Central memory CD8-positive, alpha-beta T cell (primary cell): Measurements from ENCODE around the gene SEC16B.

Experiments used
- ATAC-seq: fragments of 150-1000 bp; cut with Tn5 transposase; replicated peaks from 2 replicates; pipeline ENCODE4 v1.10.0; 2022; ENCODE audit warnings: mild to moderate bottlenecking, moderate FRiP score, moderate number of reproducible peaks; ENCODE audit not compliant: poor library complexity, severe bottlenecking; ENCODE audit errors: extremely low read depth
- DNase-seq, 2 donors: peaks; one replicate each; pipeline ENCODE4 v3.0.0; 2021; ENCODE audit warnings: low spot score in 2 of 2
- H3K27ac Mint-ChIP-seq: one replicate; pipeline ENCODE4 v1.8.0; 2022; ENCODE audit warnings: low read depth, mild to moderate bottlenecking, moderate library complexity, mixed read lengths
- H3K27me3 Mint-ChIP-seq: one replicate; pipeline ENCODE4 v1.8.0; 2022; ENCODE audit warnings: mixed read lengths
- H3K36me3 Mint-ChIP-seq: one replicate; pipeline ENCODE4 v1.8.0; 2022; ENCODE audit warnings: mild to moderate bottlenecking, moderate library complexity, mixed read lengths; ENCODE audit not compliant: insufficient read depth
- H3K4me1 Mint-ChIP-seq: one replicate; pipeline ENCODE4 v1.8.0; 2022; ENCODE audit warnings: mixed read lengths
- H3K4me3 Mint-ChIP-seq: one replicate; pipeline ENCODE4 v1.8.0; 2022; ENCODE audit warnings: mild to moderate bottlenecking, moderate library complexity, mixed read lengths
- H3K9me3 Mint-ChIP-seq: one replicate; pipeline ENCODE4 v1.8.0; 2022; ENCODE audit warnings: mixed read lengths

The SEC16B gene, protein sequence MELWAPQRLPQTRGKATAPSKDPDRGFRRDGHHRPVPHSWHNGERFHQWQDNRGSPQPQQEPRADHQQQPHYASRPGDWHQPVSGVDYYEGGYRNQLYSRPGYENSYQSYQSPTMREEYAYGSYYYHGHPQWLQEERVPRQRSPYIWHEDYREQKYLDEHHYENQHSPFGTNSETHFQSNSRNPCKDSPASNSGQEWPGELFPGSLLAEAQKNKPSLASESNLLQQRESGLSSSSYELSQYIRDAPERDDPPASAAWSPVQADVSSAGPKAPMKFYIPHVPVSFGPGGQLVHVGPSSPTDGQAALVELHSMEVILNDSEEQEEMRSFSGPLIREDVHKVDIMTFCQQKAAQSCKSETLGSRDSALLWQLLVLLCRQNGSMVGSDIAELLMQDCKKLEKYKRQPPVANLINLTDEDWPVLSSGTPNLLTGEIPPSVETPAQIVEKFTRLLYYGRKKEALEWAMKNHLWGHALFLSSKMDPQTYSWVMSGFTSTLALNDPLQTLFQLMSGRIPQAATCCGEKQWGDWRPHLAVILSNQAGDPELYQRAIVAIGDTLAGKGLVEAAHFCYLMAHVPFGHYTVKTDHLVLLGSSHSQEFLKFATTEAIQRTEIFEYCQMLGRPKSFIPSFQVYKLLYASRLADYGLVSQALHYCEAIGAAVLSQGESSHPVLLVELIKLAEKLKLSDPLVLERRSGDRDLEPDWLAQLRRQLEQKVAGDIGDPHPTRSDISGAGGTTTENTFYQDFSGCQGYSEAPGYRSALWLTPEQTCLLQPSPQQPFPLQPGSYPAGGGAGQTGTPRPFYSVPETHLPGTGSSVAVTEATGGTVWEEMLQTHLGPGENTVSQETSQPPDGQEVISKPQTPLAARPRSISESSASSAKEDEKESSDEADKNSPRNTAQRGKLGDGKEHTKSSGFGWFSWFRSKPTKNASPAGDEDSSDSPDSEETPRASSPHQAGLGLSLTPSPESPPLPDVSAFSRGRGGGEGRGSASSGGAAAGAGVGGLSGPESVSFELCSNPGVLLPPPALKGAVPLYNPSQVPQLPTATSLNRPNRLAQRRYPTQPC

DNA sequence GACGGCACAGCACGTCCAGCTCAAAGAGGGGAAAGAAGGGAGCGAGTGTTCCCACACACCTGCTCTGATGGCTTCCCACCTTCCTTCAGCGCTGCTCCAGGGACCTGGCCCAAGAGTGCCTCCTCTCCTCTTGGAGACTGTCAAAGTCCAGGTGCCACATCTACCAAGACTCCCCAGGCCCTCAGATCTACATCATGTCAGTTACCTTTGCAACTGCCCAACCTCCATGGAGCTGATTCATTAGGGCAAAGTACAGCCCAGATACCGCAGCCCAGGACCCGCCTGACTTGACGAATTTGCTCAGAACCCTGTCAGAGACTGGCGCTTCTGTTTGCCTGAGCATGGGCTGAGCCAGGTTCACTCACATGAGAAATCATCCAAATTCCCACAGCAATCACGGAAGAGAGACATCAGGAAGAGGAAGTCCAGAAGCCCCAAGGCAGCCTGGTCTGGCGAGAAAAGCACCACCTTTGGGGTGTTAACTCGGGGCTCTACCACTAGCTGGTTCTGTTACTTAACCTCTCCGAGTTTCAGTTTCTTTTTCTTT lies at the start of gene SEC16B:
SEC16B (minus strand) TSS at position 234 of the 547 bp plus-strand sequence. CDS start 2,077 bp downstream, outside the sequence.
- Mint-ChIP-seq H3K27ac (no peak within 1 kb of the TSS), H3K4me3 (no peak within 1 kb of the TSS), H3K36me3 (peaks cover 2% of the 10 kb centered on the region), H3K4me1 (no peaks in the 10 kb centered on the region), H3K9me3 (peaks cover 14% of the 10 kb centered on the region), H3K27me3 (no peaks in the 10 kb centered on the region)
- ATAC-seq (no peak), DNase-seq (no peak)

DNA sequence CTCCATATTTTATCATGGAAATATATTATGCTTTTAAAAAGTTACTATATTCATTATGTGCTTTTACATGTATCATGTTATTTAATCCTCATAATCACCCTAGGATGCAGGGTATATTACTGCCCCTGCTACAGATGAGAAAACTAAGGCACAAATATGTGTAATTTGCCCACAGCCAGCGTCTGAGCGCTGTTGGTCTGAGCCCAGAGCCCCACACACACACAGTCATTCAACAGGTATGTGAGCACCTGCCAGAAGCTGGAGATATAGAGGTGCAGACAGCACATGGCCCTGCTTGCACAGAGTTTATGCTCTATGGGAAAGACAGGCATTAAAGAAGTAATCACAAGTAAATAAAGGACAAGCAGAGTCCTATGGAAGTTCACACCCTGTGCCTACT lies 49.8 kb upstream of the SEC16B start:
- H3K4me3 Mint-ChIP-seq: no peak overlapping the region
- peaks cover 24% of the 10 kb centered on the region for H3K9me3 Mint-ChIP-seq
- peaks cover 2% of the 10 kb centered on the region for H3K36me3 Mint-ChIP-seq
- no peak for DNase-seq
- no peaks in the 10 kb centered on the region for H3K4me1 Mint-ChIP-seq
- no peaks in the 10 kb centered on the region for H3K27me3 Mint-ChIP-seq
- ATAC-seq: no peak
- H3K27ac Mint-ChIP-seq: no peak overlapping the region

DNA sequence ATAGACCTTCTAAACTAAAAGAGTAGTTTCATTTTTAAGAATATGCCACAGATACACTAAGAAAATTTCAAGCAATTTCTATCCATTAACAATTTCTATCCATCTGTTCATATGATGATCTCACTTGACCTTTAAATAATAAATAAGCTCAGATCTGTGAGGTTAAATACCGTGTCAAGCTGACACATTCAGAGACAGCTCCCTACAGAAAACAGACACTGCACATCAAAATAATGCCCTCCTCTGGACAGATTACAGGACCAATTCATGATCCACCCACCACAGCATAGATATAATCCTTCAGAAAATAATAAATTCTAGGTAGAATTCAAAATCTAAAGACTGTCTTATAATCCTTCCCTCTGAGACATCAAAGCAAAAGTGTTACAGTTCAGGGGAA lies 49.4 kb upstream of the SEC16B start:
- H3K36me3 Mint-ChIP-seq: peaks cover under 1% of the 10 kb centered on the region
- no peak for DNase-seq
- H3K9me3 Mint-ChIP-seq: peaks cover 24% of the 10 kb centered on the region
- H3K27ac Mint-ChIP-seq: no peak overlapping the region
- H3K4me3 Mint-ChIP-seq: no peak overlapping the region
- no peaks in the 10 kb centered on the region for H3K4me1 Mint-ChIP-seq
- ATAC-seq: no peak
- no peaks in the 10 kb centered on the region for H3K27me3 Mint-ChIP-seq

DNA sequence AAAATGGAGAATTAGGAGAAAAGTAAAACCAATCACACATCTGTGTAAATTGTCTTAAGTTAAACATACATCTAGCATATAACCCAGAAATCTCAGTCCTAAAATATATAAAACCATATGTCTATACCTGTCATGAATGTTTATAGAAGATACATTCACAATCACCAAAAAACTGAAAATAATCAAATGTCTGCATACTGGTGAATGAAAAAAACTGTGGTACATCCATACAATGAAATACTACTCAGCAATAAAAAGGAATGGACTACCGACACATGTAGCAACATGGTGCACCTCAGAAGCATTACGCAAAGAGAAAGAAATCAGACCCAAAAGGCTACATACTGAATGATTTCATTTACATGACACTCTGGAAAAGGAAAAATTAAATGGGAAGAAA lies 47.7 kb upstream of the SEC16B start:
- Mint-ChIP-seq H3K4me1 (no peaks in the 10 kb centered on the region), H3K27ac (no peak overlapping the region), H3K27me3 (no peaks in the 10 kb centered on the region), H3K36me3 (no peaks in the 10 kb centered on the region), H3K9me3 (peaks cover 19% of the 10 kb centered on the region), H3K4me3 (no peak overlapping the region)
- ATAC-seq: no peak
- DNase-seq: no peak

DNA sequence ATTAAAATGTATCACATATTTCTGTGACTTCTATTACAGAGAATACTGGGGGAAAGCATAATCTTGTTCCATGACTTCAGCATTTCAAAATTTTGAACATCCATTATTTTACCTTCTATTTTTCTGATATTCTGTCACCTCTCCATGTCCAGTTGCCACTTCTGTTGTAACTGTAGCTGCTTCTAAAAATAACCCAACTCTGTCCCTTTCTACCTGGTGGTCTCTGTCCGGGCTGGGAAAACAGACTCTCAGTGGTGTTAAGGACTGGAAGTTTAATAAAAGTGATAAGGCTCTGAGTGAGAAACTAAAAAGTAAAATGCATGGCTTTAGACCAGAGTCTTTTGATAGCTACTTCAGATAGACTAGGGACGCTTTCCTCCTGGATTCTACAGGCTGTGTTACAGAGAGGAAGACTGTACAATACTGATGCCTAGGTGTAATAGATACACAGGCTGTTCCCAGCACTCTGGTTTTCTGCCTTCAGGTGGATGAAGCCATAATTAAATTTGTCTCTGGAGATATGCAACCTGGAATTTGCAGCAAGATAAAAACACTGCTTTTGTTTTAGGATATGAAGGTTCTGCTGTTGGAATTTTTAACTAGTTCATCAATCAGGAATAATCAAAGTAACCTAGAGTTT lies 42.1 kb upstream of the SEC16B start:
- no peak for ATAC-seq
- no peaks in the 10 kb centered on the region for H3K4me1 Mint-ChIP-seq
- H3K27ac Mint-ChIP-seq: no peak overlapping the region
- no peaks in the 10 kb centered on the region for H3K36me3 Mint-ChIP-seq
- DNase-seq: no peak
- no peaks in the 10 kb centered on the region for H3K27me3 Mint-ChIP-seq
- H3K9me3 Mint-ChIP-seq: peaks cover 21% of the 10 kb centered on the region
- no peak overlapping the region for H3K4me3 Mint-ChIP-seq

DNA sequence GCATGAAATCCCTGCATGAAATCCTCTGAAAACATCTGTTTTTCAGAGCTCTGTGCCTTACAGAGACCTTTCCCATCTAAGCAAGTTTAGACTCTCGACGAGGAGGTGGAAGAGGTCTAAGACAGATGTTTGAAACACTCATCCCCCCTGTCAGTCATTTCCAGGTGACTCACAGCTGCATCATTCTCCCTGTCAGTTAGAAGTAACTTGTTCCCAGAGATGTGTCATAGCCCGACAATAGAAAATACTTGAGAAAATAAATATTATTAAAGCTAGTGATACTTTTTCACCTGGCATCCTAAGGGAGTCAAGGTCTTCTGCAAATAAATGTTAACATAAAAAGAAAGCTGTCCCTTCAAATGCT lies 41.6 kb upstream of the SEC16B start:
- no peak for DNase-seq
- ATAC-seq: no peak
- Mint-ChIP-seq H3K27ac (no peak overlapping the region), H3K4me3 (no peak overlapping the region), H3K36me3 (no peaks in the 10 kb centered on the region), H3K9me3 (peaks cover 23% of the 10 kb centered on the region), H3K4me1 (no peaks in the 10 kb centered on the region), H3K27me3 (no peaks in the 10 kb centered on the region)

DNA sequence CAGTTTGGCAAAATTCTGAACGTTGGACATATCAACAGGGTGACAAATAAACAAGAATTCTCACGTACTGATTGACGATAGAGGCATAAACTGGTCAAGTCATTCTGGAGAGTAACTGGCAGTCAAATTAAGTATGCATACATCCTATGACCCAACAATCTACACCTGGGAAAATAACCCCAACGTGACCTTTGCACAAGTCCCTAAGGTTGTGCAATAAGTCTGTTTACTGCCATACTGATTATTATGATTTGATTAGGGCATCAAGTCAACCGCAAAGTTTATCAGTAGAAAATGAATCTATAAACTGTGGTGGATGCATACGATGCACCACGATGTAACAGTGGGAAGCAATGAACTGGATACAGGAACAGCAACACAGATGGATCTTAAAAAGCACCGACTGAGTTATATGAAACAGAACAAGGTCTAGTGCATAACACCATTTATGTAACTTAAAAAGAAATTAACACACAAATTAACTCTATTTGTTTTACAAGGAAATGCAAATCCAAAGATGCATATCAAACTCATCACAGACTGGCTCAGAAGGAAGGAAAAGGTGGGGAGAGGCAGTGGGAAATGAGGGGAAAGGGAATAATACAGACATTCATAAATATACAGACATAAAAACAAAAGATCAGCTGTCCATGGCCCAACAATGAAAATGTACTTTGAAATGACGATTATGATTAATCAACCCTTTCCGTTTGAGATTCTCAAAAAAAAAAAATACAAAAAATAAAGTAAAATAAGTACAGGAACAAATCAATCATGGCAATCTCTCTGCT lies 41.0 kb upstream of the SEC16B start:
- DNase-seq (no peak), ATAC-seq (no peak)
- no peaks in the 10 kb centered on the region for H3K36me3 Mint-ChIP-seq
- no peak overlapping the region for H3K27ac Mint-ChIP-seq
- no peaks in the 10 kb centered on the region for H3K4me1 Mint-ChIP-seq
- H3K27me3 Mint-ChIP-seq: no peaks in the 10 kb centered on the region
- H3K4me3 Mint-ChIP-seq: no peak overlapping the region
- peaks cover 28% of the 10 kb centered on the region for H3K9me3 Mint-ChIP-seq

DNA sequence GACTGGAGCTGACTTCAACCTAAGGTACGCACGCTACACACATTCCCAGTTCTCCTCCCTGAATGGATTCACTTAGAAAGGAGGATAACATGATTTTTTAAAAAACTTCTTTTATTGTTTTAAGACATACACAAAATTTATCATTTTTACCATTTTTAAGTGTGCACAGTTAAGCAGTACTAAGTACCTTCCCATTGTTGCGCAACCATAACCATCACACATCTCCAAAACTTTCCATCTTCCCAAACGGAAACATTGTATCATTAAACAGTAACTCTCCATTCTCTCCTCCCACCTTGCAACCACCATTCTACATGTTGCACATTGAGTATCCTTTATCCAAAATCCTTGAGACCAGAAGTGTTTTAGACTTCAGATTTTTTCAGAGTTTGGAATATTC lies 36.2 kb upstream of the SEC16B start:
- DNase-seq (no peak), ATAC-seq (no peak)
- peaks cover 28% of the 10 kb centered on the region for H3K9me3 Mint-ChIP-seq
- H3K4me3 Mint-ChIP-seq: no peak overlapping the region
- no peaks in the 10 kb centered on the region for H3K4me1 Mint-ChIP-seq
- H3K27me3 Mint-ChIP-seq: no peaks in the 10 kb centered on the region
- H3K36me3 Mint-ChIP-seq: no peaks in the 10 kb centered on the region
- no peak overlapping the region for H3K27ac Mint-ChIP-seq

DNA sequence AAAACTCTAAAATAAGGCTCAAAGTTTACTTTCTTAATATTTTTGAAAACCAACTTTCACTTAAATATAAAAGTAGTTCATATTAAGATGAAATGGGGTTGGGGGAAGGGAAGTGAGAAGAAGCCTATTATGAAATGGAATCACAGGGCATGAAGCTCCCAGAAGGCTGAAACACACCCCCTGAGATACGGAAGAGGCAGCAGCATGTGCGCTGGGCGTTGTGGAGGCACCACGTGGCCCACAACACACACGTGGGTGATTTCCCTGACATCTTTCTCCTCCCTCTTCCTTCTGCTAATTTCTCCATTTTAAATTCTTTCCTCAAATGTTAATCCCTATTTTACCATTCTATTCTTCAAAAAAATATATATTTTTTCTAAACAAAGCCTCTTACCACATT lies 35.6 kb upstream of the SEC16B start:
- no peak overlapping the region for H3K4me3 Mint-ChIP-seq
- H3K9me3 Mint-ChIP-seq: peaks cover 28% of the 10 kb centered on the region
- H3K4me1 Mint-ChIP-seq: no peaks in the 10 kb centered on the region
- no peaks in the 10 kb centered on the region for H3K36me3 Mint-ChIP-seq
- DNase-seq: no peak
- no peaks in the 10 kb centered on the region for H3K27me3 Mint-ChIP-seq
- no peak for ATAC-seq
- no peak overlapping the region for H3K27ac Mint-ChIP-seq

DNA sequence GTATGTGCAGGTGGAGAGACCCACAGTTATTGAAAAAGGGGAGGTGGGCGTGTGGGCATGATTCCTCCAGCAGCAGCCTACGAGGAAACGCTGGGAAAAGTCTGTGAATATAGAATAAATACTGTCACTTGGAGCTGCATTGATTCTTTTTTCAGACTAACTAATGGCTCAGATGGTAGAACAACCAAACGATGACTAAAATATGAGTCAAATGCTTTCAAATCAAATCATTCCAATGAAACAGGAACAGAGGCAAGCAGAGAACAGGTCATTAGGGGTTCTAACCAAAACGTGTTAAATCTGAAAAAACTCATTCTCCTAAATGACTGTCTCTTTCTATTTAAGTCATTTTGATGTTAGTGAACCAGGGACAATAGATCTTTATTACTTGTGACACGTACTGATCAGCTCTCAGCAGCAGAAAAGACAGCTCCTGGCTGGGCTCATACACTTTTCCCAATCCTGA lies 35.1 kb upstream of the SEC16B start:
- no peaks in the 10 kb centered on the region for H3K36me3 Mint-ChIP-seq
- H3K27ac Mint-ChIP-seq: no peak overlapping the region
- no peaks in the 10 kb centered on the region for H3K27me3 Mint-ChIP-seq
- H3K9me3 Mint-ChIP-seq: peaks cover 28% of the 10 kb centered on the region
- ATAC-seq: no peak
- H3K4me1 Mint-ChIP-seq: no peaks in the 10 kb centered on the region
- DNase-seq: no peak
- no peak overlapping the region for H3K4me3 Mint-ChIP-seq

DNA sequence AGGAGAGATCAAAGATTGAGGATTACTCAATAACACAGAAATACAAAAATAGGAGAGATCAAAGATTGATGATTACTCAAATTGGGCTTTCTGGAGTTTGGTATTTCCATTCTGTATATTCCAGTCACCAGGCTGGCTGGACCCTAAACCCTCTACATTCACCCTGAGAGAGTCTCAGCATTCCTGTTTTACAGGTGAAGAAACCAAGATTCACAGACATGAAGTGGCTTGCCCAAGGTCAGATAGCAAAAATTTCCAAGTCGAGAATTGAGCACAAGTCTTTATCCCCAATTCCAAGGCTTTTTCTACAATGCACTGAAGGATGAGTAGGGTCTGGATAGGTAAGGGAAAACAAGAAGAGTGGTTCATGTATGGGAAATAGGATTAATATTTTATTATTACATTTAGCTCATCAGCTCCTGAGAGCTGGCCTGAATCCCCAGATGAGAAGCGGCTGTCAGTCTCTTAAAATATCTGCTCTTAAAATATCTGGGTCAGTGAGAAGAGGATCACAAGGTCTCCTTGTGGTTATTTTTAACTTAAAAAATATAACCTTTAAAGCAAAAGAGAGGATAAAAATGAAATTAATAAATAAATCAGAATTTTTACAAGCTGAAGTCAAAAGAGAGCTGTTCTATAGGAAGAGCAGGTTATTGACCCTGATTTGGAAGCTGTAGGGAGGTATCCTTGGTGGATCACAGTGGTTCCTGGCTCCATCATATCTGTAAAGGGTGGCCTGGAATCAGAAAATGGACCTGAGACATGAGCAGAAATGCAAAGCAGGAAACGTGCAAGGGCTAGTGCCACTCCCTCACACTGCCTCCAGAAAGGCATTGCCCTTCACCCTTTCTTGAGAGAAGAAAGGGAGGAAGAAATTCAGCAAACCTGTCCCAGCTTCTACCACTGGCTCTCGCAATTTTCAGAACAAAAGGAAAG lies 29.1 kb upstream of the SEC16B start:
- no peak overlapping the region for H3K27ac Mint-ChIP-seq
- no peak for ATAC-seq
- no peak for DNase-seq
- H3K4me1 Mint-ChIP-seq: no peaks in the 10 kb centered on the region
- H3K36me3 Mint-ChIP-seq: no peaks in the 10 kb centered on the region
- H3K4me3 Mint-ChIP-seq: no peak overlapping the region
- H3K27me3 Mint-ChIP-seq: no peaks in the 10 kb centered on the region
- peaks cover 13% of the 10 kb centered on the region for H3K9me3 Mint-ChIP-seq
